HS-5 (cell line): ENCODE measurements around the gene UGT1A7.

ENCODE experiments used
- DNase-seq: peaks from one replicate; pipeline ENCODE4 v3.0.0-alpha.2; 2012; ENCODE audit warnings: low read depth

UGT1A7 gene

DNA sequence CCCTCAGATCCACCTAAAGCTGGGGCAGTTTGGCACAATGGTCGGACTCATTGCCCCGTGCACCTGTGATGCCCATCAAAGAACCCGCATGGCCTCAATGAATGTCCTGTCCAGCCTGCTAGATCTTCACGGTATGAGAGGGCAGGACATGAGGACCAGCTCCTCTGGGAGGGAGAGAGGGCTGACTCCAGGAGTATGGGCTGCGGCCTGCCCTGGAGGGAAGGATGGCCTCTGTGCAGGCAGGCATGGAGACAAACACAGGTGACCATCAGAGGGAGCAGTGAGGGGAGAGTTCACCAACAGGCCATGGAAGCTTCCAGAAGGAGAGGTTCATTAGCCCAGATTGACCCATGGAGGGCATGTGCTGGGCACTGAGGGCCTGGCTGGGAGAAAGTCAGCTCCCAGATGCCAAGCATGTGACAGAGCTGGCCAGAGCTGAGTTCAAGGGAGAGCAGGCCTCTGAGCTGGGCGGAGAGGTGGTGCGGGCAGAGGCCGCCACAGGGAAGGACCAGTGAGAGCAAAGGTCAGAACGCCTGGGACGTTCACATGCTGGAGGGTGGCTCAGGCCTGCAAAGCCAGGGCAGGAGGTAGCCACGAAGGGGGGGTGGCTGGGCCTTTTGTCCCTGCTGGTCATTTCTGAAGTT lies 136.4 kb downstream of the UGT1A7 start:
- DNase-seq = no peak

DNA sequence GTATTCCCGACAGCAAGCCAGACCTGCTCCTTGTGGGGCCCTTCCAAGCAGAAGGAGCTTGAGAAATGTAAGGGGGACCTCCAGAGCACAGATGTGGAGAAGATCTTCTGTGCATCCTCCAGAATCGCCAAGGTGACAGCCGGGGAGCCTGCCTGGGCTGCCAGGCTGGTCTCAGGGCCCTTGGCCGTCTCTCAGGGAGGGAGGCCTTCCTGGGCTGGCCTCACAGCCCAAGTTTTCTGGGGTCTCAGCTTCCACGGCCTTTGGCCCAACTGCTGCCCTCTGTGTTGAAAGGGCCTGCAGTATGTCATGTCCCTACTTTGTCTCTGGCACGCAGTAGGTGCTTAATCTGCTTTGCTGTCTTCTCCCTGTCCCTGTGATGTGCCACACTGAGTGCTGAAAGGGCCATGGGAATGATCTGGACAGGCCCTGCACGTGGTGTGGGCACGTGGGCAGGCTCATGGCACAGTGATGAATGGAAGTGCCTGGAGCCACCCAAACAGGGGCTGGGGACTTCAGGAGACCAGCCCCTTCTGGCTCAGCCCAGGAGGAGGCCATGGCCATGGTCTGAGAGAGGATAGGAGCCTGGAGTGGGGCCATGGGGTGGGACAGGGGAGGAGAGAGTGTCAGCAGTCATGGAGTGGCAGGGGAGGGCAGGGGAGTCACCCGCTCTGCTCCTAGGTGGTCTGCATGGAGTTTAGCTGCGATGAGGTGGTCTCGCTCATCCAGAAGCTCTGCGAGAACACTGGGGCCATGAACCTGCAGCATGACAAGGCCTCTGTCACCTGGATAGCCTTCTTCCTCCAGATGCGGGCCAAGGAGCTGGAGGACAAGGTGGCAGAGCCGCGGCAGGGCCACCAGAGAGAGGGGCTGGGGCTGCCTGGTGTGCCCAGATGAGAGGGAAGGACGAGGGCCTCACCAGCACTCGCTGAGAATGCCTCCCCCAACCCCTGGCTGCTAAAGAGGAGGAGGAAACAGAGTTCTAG lies 137.2 kb downstream of the UGT1A7 start:
- no peak for DNase-seq

DNA sequence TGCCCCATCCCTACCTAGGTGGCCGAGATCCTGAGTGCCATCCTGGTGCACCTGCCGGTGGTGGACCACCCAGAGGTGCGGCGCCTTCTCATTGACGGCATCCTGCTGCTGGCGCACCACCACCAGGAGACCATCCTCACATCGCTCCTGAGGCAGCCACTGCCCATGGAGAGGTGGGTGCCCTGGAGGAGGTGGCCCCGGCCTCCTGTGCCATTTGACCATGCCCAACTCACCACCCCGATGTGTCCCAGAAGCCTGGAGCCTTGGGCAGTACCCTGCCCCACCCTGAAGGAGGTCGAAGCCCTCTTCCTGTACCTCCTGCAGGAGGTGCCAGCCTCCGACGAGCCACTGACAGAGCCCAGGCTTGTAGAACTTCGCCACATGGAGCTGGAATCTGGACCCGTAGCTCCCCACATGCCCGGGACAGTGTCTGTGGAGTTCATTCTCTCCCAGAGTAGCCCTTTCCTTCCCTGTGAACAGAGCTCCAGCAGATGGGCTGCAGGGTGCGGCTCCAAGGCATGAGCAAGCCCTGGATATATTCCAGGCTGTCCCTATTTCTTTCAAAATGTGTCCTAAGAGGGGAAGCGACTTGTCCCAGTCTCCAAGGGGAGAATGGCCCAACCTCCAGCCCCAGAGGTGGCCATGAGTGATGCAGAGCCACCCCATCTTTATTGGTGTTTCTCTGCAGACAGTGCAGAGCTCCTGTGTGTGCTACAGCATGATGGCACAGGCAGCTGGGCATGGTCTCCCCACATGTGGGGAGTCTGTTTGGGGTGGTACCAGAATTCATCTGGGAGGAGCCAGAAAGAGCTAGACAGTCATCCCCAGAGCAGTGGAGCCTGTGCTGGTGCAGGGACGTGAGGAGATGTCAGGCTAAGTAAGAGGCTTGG lies 138.4 kb downstream of the UGT1A7 start:
- no peak for DNase-seq

DNA sequence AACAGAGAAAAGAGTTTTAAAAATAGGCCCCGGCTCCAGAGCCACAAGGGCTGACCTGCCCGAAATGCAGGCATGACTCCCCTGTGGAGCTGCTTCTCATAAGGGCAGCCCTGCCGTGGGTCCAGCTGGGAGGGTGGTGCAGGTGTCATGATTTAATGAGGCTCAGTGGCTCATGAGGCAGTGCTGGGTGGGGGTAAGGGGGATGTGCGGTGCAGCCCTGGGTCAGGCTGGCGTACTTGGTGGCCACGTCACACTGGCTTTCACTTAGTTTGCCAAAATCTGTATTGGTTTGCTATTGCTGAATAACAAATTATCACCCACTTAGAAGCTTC lies 139.0 kb downstream of the UGT1A7 start:
- DNase-seq = no peak

DNA sequence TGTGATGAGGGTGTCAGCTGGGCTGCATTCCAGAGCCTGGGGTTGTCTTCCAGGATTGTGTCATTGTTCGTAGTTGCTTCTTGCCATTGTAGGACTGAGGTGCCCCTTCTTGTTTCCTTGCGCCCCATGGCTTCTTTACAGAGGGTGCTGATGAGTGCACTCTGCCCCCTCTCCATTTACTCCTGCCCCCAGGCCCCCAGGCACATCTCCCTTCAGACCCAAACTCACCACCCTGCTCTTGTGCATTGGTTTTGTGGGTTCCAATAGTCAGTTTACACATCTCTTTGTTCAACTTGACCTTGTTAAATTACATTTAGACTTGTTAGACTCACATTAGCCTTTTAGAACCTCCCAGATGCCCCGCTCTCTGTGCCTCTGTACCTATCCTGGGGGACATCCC lies 139.5 kb downstream of the UGT1A7 start:
- DNase-seq = no peak

DNA sequence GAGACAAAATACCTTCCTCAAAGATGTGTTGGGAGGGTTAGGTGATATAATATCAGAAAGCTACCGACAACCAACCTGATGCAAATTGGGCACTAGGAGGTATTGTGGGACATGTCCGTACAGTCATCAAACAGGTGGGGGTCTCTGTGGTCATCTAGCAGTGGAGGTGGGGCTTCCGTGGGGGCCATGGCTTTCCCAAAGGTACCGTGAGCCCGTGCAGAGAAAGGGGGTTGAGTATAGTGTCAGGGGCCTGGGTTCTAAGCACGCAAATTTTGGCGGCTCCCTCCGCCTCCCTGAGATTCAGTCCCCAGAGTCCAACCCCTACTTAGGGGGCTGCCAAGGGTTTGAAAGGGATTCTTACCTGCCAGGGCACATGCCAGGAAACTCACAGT lies 140.0 kb downstream of the UGT1A7 start:
- DNase-seq = no peak

DNA sequence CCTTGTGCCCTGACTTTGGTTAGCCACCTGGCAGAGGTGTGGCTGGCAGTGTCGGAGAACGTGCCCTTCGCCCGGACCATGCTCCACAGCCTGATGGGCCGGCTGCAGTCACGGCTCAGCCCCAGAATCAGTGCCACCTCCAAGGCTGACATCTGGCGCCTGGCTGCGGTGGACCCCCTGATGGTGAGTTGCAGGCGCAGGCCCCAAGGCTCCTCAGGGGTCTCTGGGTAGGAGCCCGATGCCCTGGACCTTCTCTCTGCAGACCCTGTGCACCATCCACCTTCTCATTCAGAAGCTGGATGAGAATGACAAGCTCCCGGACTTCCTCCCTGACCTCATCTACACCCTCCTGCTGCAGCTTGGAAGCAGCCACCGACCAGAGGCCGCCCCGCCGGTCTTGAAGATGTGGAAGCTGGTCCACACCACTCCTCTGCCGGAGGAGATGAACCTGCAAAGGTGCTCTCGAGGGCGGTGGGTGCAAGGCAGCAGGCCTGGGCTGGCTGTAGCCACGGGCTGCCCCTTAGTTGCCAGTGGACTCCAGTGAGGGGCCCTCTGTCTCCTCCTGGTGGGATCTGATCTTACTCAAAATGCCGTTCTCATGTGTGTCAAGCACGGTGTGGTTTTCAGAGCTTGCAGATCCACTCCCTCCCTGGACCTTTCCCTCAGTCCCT lies 140.5 kb downstream of the UGT1A7 start:
- no peak for DNase-seq
